Liver (tissue), 9 donors: ENCODE measurements around the gene TJAP1. TPM values are rescaled to one million over a fixed set of nuclear protein-coding genes. Genes with fewer than 3 reads are reported as not detected.

Experiments used
- DNase-seq: peaks from one replicate; pipeline ENCODE4 v3.0.0-alpha.2; 2017; ENCODE audit warnings: low spot score
- H3K27ac ChIP-seq, 2 donors: one replicate each; pipeline ENCODE4 v1.7.0; 2013; ENCODE audit warnings: inconsistent platforms in 2 of 2, low read length in 2 of 2, control low read depth in 1 of 2, low read depth in 1 of 2, mild to moderate bottlenecking in 1 of 2
- H3K27me3 ChIP-seq, 4 donors: one replicate each; pipeline versions ENCODE4 v1.6.1 to v1.7.0; 2013; ENCODE audit warnings: low read length in 3 of 4, inconsistent platforms in 1 of 4, mild to moderate bottlenecking in 1 of 4, moderate library complexity in 1 of 4; ENCODE audit not compliant: control insufficient read depth in 4 of 4, insufficient read depth in 4 of 4
- H3K36me3 ChIP-seq, 4 donors: one replicate each; pipeline versions ENCODE4 v1.6.1 to v1.7.0; 2013; ENCODE audit warnings: low read length in 3 of 4, mild to moderate bottlenecking in 3 of 4, low read depth in 1 of 4, moderate library complexity in 1 of 4; ENCODE audit not compliant: control insufficient read depth in 4 of 4, insufficient read depth in 3 of 4
- H3K4me1 ChIP-seq, 4 donors: one replicate each; pipeline versions ENCODE4 v1.6.1 to v1.7.0; 2013; ENCODE audit warnings: low read length in 3 of 4, mild to moderate bottlenecking in 3 of 4, moderate library complexity in 1 of 4; ENCODE audit not compliant: control insufficient read depth in 4 of 4, insufficient read depth in 4 of 4
- H3K4me3 ChIP-seq, 3 donors: one replicate each; pipeline versions ENCODE4 v1.6.1 to v1.7.0; 2013; ENCODE audit warnings: low read length in 3 of 3, control low read depth in 1 of 3, low read depth in 1 of 3, mild to moderate bottlenecking in 1 of 3
- H3K9ac ChIP-seq, 2 donors: one replicate each; pipeline ENCODE4 v1.7.0; 2013; ENCODE audit warnings: low read length in 2 of 2, mild to moderate bottlenecking in 2 of 2, moderate library complexity in 2 of 2, control low read depth in 1 of 2, low read depth in 1 of 2
- H3K9me3 ChIP-seq, 4 donors: one replicate each; pipeline versions ENCODE4 v1.6.1 to v1.7.0; 2013; ENCODE audit warnings: low read length in 3 of 4; ENCODE audit not compliant: control insufficient read depth in 4 of 4
- FOXA1 ChIP-seq: IDR thresholded peaks from 2 replicates; pipeline ENCODE4 v1.6.1; 2016; ENCODE audit warnings: antibody characterized with exemption
- FOXA2 ChIP-seq: IDR thresholded peaks from 2 replicates; pipeline ENCODE4 v1.6.1; 2016; ENCODE audit warnings: antibody characterized with exemption
- GABPA ChIP-seq, 2 donors: IDR thresholded peaks in 1 of 2; conservative IDR thresholded peaks in 1 of 2; 2 replicates each; pipeline ENCODE4 v1.6.1; 2016; ENCODE audit warnings: antibody characterized with exemption in 2 of 2, mild to moderate bottlenecking in 1 of 2, moderate library complexity in 1 of 2
- HNF4A ChIP-seq, 2 donors: conservative IDR thresholded peaks; 2 replicates each; pipeline ENCODE4 v1.6.1; 2016; ENCODE audit warnings: antibody characterized with exemption in 2 of 2, mild to moderate bottlenecking in 2 of 2
- HNF4G ChIP-seq: IDR thresholded peaks from 2 replicates; pipeline ENCODE4 v1.6.1; 2016; ENCODE audit warnings: antibody characterized with exemption
- JUND ChIP-seq, 2 donors: IDR thresholded peaks; 2 replicates each; pipeline ENCODE4 v1.6.1; 2016; ENCODE audit warnings: antibody characterized with exemption in 2 of 2
- MAX ChIP-seq: IDR thresholded peaks from 2 replicates; pipeline ENCODE4 v1.6.1; 2016; ENCODE audit warnings: antibody characterized with exemption
- NR2F2 ChIP-seq: IDR thresholded peaks from 2 replicates; pipeline ENCODE4 v1.6.1; 2016; ENCODE audit warnings: antibody characterized with exemption
- RAD21 ChIP-seq, 2 donors: IDR thresholded peaks; 2 replicates each; pipeline ENCODE4 v1.6.1; 2016; ENCODE audit warnings: antibody characterized with exemption in 2 of 2, mild to moderate bottlenecking in 2 of 2
- RXRA ChIP-seq, 2 donors: IDR thresholded peaks; 2 replicates each; pipeline ENCODE4 v1.6.1; 2017 to 2018; ENCODE audit warnings: antibody characterized with exemption in 2 of 2, mild to moderate bottlenecking in 1 of 2
- SP1 ChIP-seq: IDR thresholded peaks from 2 replicates; pipeline ENCODE4 v1.6.1; 2018; ENCODE audit warnings: antibody characterized with exemption, mild to moderate bottlenecking
- TAF1 ChIP-seq: conservative IDR thresholded peaks from 2 replicates; pipeline ENCODE4 v1.6.1; 2016; ENCODE audit warnings: antibody characterized with exemption, mild to moderate bottlenecking
- YY1 ChIP-seq: IDR thresholded peaks from 2 replicates; pipeline ENCODE4 v1.6.1; 2016; ENCODE audit warnings: antibody characterized with exemption, mild to moderate bottlenecking
- WGBS: extraction: QIAGEN DNeasy Blood & Tissue Kit; methylation state at CpG from one replicate; pipeline ENCODE4 v1.1.7; 2013; 5-methylcytosine and 5-hydroxymethylcytosine counted together
- polyA plus RNA-seq, 2 donors: library from polyadenylated mRNA; stranded (reverse) in 1 of 2; unstranded in 1 of 2; fragments of 200-250 nt in 1 of 2; fragments of >200 nt in 1 of 2; fragmentation: Nextera tagmentation in 1 of 2; extraction: Ambion mirVana in 1 of 2; gene quantifications; one replicate each; pipeline versions ENCODE4 v1.2.1 to v1.2.3, GENCODE V29; 2013 to 2015
- total RNA-seq, 2 donors: library from RNA; depleted of rRNA; stranded (reverse); fragments of >200 nt; gene quantifications; one replicate each; pipeline ENCODE4 v1.2.3, GENCODE V29; 2014
- TF ChIP-seq, protein P1 (sequence below): fragments of 150-350 bp; IDR thresholded peaks from 2 replicates; pipeline ENCODE4 v1.5.1; 2017; ENCODE audit warnings: improper control_type of control experiment, low read depth, low read length; ENCODE audit not compliant: missing input control
- TF ChIP-seq, protein P2 (sequence below): IDR thresholded peaks from 2 replicates; pipeline ENCODE4 v1.6.1; 2016; ENCODE audit warnings: antibody characterized with exemption
- TF ChIP-seq, protein P3 (sequence below): IDR thresholded peaks from 2 replicates; pipeline ENCODE4 v1.6.1; 2016; ENCODE audit warnings: antibody characterized with exemption, mild to moderate bottlenecking
- donor health status: healthy.
- donor health status: healthy.
- donor health status: healthy.
- donor health status: healthy.
- donor health status: healthy.

The TJAP1 gene
- total and polyA plus RNA-seq, 4 donors: 6.9 to 10.3 (median 7.8) TPM

DNA sequence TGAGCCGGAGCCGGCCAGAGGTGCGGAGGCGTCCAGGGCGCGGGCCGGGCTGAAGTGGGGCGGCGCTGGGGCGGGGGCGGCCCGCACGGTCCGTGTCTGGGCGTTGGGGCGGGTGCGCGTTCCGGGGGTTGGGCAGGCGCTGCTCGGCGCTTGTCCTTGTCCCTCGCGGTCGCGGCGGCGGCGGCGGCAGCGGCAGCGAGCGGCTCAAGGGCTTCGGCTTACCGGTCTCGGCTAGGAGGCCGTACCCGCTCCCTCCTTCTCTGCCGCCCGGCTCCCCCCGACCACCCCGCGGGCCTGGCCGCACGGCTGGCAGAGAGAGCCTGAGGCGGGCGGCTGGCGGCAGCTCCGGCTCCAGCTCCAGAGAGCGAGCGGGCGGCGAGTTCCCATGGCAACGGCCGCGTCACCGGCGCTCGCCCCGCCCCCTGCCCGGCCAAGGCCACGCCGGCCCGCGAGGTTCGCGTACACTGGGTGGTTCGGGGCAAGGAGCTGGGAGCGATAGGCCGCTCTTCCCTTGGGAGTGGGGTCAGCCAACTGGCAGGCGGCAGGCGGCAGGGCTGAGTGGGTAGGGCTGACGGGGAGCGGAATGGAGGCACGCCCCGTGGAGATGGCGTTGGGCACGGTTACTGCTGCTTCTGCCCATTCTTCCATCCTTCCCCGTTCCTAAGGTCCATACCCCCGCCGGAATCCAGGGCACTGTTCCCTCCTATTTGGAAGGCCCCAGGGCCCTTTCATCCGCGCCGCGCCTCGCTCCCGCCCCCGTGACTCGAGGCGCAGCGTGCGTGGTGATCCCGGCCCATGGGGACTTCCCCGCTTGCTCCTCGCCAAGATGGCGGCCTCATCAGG is 32.8 kb downstream of the TJAP1 start, which contains the start of gene LRRC73:
LRRC73 (minus strand) TSS at position 363 of the 843 bp plus-strand sequence. CDS start 561 bp downstream, outside the sequence.
- no peak within 1 kb of the TSS for H3K9ac ChIP-seq
- 10% methylated on average over 96 of the region's 96 CpGs for WGBS
- H3K36me3 ChIP-seq: peaks cover 2 to 31% (median 17%) of the 10 kb centered on the region in 4 donors
- peaks cover 0 to 3% (median 0%) of the 10 kb centered on the region in 4 donors for H3K27me3 ChIP-seq
- no peaks in the 10 kb centered on the region for H3K9me3 ChIP-seq
- peak within 1 kb of the TSS in 1 of 2 donors; percentile 35 for H3K27ac ChIP-seq
- H3K4me3 ChIP-seq: peak within 1 kb of the TSS; percentile 30 to 71 (median 54)
- peaks cover 5 to 13% (median 8%) of the 10 kb centered on the region in 4 donors for H3K4me1 ChIP-seq
- TF ChIP-seq, protein P1, sequence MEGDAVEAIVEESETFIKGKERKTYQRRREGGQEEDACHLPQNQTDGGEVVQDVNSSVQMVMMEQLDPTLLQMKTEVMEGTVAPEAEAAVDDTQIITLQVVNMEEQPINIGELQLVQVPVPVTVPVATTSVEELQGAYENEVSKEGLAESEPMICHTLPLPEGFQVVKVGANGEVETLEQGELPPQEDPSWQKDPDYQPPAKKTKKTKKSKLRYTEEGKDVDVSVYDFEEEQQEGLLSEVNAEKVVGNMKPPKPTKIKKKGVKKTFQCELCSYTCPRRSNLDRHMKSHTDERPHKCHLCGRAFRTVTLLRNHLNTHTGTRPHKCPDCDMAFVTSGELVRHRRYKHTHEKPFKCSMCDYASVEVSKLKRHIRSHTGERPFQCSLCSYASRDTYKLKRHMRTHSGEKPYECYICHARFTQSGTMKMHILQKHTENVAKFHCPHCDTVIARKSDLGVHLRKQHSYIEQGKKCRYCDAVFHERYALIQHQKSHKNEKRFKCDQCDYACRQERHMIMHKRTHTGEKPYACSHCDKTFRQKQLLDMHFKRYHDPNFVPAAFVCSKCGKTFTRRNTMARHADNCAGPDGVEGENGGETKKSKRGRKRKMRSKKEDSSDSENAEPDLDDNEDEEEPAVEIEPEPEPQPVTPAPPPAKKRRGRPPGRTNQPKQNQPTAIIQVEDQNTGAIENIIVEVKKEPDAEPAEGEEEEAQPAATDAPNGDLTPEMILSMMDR: no peak
- no peak for TF ChIP-seq RAD21 (IDR thresholded peaks at IDR 0.05)
- no peak for TF ChIP-seq HNF4G
- no peak for TF ChIP-seq FOXA1
- TF ChIP-seq TAF1: no peak
- TF ChIP-seq JUND (IDR thresholded peaks at IDR 0.05): no peak
- TF ChIP-seq, protein P2, sequence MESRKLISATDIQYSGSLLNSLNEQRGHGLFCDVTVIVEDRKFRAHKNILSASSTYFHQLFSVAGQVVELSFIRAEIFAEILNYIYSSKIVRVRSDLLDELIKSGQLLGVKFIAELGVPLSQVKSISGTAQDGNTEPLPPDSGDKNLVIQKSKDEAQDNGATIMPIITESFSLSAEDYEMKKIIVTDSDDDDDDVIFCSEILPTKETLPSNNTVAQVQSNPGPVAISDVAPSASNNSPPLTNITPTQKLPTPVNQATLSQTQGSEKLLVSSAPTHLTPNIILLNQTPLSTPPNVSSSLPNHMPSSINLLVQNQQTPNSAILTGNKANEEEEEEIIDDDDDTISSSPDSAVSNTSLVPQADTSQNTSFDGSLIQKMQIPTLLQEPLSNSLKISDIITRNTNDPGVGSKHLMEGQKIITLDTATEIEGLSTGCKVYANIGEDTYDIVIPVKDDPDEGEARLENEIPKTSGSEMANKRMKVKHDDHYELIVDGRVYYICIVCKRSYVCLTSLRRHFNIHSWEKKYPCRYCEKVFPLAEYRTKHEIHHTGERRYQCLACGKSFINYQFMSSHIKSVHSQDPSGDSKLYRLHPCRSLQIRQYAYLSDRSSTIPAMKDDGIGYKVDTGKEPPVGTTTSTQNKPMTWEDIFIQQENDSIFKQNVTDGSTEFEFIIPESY: no peak
- no peak for TF ChIP-seq NR2F2
- TF ChIP-seq, protein P3, sequence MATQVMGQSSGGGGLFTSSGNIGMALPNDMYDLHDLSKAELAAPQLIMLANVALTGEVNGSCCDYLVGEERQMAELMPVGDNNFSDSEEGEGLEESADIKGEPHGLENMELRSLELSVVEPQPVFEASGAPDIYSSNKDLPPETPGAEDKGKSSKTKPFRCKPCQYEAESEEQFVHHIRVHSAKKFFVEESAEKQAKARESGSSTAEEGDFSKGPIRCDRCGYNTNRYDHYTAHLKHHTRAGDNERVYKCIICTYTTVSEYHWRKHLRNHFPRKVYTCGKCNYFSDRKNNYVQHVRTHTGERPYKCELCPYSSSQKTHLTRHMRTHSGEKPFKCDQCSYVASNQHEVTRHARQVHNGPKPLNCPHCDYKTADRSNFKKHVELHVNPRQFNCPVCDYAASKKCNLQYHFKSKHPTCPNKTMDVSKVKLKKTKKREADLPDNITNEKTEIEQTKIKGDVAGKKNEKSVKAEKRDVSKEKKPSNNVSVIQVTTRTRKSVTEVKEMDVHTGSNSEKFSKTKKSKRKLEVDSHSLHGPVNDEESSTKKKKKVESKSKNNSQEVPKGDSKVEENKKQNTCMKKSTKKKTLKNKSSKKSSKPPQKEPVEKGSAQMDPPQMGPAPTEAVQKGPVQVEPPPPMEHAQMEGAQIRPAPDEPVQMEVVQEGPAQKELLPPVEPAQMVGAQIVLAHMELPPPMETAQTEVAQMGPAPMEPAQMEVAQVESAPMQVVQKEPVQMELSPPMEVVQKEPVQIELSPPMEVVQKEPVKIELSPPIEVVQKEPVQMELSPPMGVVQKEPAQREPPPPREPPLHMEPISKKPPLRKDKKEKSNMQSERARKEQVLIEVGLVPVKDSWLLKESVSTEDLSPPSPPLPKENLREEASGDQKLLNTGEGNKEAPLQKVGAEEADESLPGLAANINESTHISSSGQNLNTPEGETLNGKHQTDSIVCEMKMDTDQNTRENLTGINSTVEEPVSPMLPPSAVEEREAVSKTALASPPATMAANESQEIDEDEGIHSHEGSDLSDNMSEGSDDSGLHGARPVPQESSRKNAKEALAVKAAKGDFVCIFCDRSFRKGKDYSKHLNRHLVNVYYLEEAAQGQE: no peak
- TF ChIP-seq HNF4A (conservative IDR thresholded peaks at IDR 0.05): peak; percentile 51 to 56
- peak; percentile 49 for TF ChIP-seq YY1
- TF ChIP-seq MAX: no peak
- no peak for TF ChIP-seq GABPA (IDR thresholded peaks at IDR 0.05 in 1 of 2, conservative IDR thresholded peaks at IDR 0.05 in 1 of 2)
- TF ChIP-seq SP1: peak; percentile 23
- peak; percentile 22 to 29 for TF ChIP-seq RXRA (IDR thresholded peaks at IDR 0.05)
- TF ChIP-seq FOXA2: no peak
- DNase-seq: peak; percentile 92
